Endodermal cell (in vitro differentiated cells): ENCODE data around the gene SMIM10. TPM values are rescaled to one million over a fixed set of nuclear protein-coding genes. Genes with fewer than 3 reads are reported as not detected.
"Not testable (repeated sequence)": the region's sequence is repeated elsewhere in the genome, so short reads cannot be mapped to it uniquely, and the experiment has no call there.

Experiments
- DNase-seq: peaks from one replicate; pipeline ENCODE4 v3.0.0-alpha.2; 2017
- H3K27ac ChIP-seq: 2 replicates; pipeline ENCODE4 v1.5.1; 2013; ENCODE audit warnings: mild to moderate bottlenecking, low read depth, low read length, moderate library complexity
- H3K27me3 ChIP-seq: 2 replicates; pipeline ENCODE4 v1.6.1; 2013; ENCODE audit warnings: mild to moderate bottlenecking, low read length, moderate library complexity; ENCODE audit not compliant: insufficient read depth, control insufficient read depth, poor library complexity, severe bottlenecking
- H3K36me3 ChIP-seq: 2 replicates; pipeline ENCODE4 v1.7.0; 2013; ENCODE audit warnings: mild to moderate bottlenecking, low read length, moderate library complexity; ENCODE audit not compliant: control insufficient read depth, insufficient read depth
- H3K4me1 ChIP-seq: one replicate; pipeline ENCODE4 v1.7.0; 2013; ENCODE audit warnings: low read length; ENCODE audit not compliant: control insufficient read depth, insufficient read depth
- H3K4me3 ChIP-seq: 2 replicates; pipeline ENCODE4 v1.5.1; 2013; ENCODE audit warnings: mild to moderate bottlenecking, low read length, moderate library complexity
- H3K9ac ChIP-seq: 2 replicates; pipeline ENCODE4 v1.6.1; 2013; ENCODE audit warnings: mild to moderate bottlenecking, low read length, moderate library complexity; ENCODE audit not compliant: poor library complexity, severe bottlenecking; ENCODE audit errors: extremely low read depth
- H3K9me3 ChIP-seq: 2 replicates; pipeline ENCODE4 v1.6.1; 2013; ENCODE audit warnings: mild to moderate bottlenecking, low read length, moderate library complexity; ENCODE audit not compliant: control insufficient read depth
- H3K27ac Mint-ChIP-seq: 2 replicates; pipeline ENCODE4 v1.8.0; 2020; ENCODE audit warnings: mixed read lengths
- H3K27me3 Mint-ChIP-seq: 2 replicates; pipeline ENCODE4 v1.8.0; 2021; ENCODE audit warnings: mild to moderate bottlenecking, mixed read lengths; ENCODE audit not compliant: insufficient read depth
- H3K36me3 Mint-ChIP-seq: 2 replicates; pipeline ENCODE4 v1.8.0; 2020; ENCODE audit warnings: low read depth, mixed read lengths
- H3K4me1 Mint-ChIP-seq: 2 replicates; pipeline ENCODE4 v1.8.0; 2020; ENCODE audit warnings: mixed read lengths
- H3K4me3 Mint-ChIP-seq: 2 replicates; pipeline ENCODE4 v1.8.0; 2020; ENCODE audit warnings: mild to moderate bottlenecking, moderate library complexity, mixed read lengths
- H3K9me3 Mint-ChIP-seq: 2 replicates; pipeline ENCODE4 v1.8.0; 2020; ENCODE audit warnings: mild to moderate bottlenecking, mixed read lengths
- WGBS, 2 experiments: methylation state at CpG; one replicate each; pipeline versions ENCODE4 v1.1.5 to v1.1.7; 2013; ENCODE audit warnings: missing lambda C conversion rate in 2 of 2, mixed read lengths in 1 of 2; ENCODE audit not compliant: insufficient coverage in 1 of 2, insufficient read length in 1 of 2; 5-methylcytosine and 5-hydroxymethylcytosine counted together
- long read RNA-seq, 4 experiments: library from polyadenylated mRNA in 2 of 4; library from RNA in 1 of 4; library from capped mRNA in 1 of 4; stranded (forward) in 3 of 4; unstranded in 1 of 4; transcript quantifications; one replicate each; pipeline ENCODE4 v2.0.0, GENCODE V29; 2020 to 2021; ENCODE audit warnings: inconsistent platforms in 1 of 4
- polyA plus RNA-seq, 2 experiments: library from polyadenylated mRNA; stranded (reverse); fragments of 50-300 nt; gene quantifications; one replicate each; pipeline ENCODE4 v1.2.3, GENCODE V29; 2013
- total RNA-seq, 2 donors: library from RNA; stranded (reverse); fragmentation: NEBNext Ultra II Directional in 1 of 2; extraction: Animal tissue kit (Norgen Biotek cat#: 25700) in 1 of 2; gene quantifications; 2 replicates in 1 of 2; 3 replicates in 1 of 2; pipeline ENCODE4 v1.2.1, GENCODE V29; 2021
- TF ChIP-seq, protein P1 (sequence below): fragments of 200-600 bp; sonication (generic); conservative IDR thresholded peaks from 2 replicates; pipeline ENCODE4 v1.5.0; 2021; ENCODE audit warnings: antibody characterized with exemption, mild to moderate bottlenecking

SMIM10 gene
- 1 to 10 TPM; 1.2 to 2.7 TPM for total RNA-seq
- polyA plus RNA-seq (2013, experiment 1 of 2): 0.46 TPM
- polyA plus RNA-seq (2013, experiment 2 of 2): 0.46 TPM
- long read RNA-seq, experiment 1, partial matches to known transcripts: 0 of 2 reads
- long read RNA-seq, experiment 1, other reads (novel, unspliced or antisense): 0 of 2 reads
- long read RNA-seq, experiment 2, partial matches to known transcripts: 0 of 3 reads
- long read RNA-seq, experiment 2, other reads (novel, unspliced or antisense): 0 of 3 reads
- long read RNA-seq, experiment 3, partial matches to known transcripts: 0 of 3 reads
- long read RNA-seq, experiment 3, other reads (novel, unspliced or antisense): 0 of 3 reads
- long read RNA-seq, experiment 4, partial matches to known transcripts: 0 of 4 reads
- long read RNA-seq, experiment 4, other reads (novel, unspliced or antisense): 0 of 4 reads

DNA sequence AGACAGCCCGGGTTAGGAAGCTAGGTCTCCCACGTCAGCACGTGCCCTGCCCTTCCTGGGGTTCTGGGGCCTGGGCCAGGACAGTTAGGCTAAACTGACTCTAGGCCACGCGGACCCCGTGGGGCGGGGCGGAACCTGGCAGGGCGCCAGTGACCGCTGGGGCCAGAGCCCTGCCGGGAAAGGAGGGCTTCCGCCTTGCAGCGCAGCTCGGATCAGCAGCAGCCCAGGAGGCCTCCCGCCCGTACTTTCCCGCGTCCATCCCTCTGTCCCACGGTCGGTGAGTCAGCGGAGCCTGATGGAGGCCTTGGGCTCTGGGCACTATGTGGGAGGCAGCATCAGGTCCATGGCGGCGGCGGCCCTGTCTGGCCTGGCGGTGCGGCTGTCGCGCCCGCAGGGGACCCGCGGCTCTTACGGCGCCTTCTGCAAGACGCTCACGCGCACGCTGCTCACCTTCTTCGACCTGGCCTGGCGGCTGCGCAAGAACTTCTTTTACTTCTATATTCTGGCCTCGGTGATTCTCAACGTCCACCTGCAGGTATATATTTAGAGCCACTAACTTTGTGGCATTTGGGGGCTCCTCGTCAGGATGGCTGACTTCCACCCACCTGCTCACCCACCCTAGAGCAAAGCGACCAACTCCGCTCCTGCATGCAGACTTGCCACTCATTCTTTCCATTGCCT is at the start of gene SMIM10:
SMIM10 (plus strand) TSS at position 191 of the 681 bp plus-strand sequence; CDS start at position 296, 105 bp downstream.
- 18 to 20% methylated on average over 16 to 45 of the region's 45 CpGs for WGBS, 2 experiments
- Histone ChIP-seq H3K4me1 (no peaks in the 10 kb centered on the region), H3K27me3 (peaks cover 11% of the 10 kb centered on the region), H3K9me3 (no peaks in the 10 kb centered on the region), H3K27ac (no peak within 1 kb of the TSS), H3K4me3 (no peak within 1 kb of the TSS), H3K36me3 (no peaks in the 10 kb centered on the region), H3K9ac (no peak within 1 kb of the TSS)
- TF ChIP-seq, protein P1, sequence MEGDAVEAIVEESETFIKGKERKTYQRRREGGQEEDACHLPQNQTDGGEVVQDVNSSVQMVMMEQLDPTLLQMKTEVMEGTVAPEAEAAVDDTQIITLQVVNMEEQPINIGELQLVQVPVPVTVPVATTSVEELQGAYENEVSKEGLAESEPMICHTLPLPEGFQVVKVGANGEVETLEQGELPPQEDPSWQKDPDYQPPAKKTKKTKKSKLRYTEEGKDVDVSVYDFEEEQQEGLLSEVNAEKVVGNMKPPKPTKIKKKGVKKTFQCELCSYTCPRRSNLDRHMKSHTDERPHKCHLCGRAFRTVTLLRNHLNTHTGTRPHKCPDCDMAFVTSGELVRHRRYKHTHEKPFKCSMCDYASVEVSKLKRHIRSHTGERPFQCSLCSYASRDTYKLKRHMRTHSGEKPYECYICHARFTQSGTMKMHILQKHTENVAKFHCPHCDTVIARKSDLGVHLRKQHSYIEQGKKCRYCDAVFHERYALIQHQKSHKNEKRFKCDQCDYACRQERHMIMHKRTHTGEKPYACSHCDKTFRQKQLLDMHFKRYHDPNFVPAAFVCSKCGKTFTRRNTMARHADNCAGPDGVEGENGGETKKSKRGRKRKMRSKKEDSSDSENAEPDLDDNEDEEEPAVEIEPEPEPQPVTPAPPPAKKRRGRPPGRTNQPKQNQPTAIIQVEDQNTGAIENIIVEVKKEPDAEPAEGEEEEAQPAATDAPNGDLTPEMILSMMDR: no peak
- H3K27ac Mint-ChIP-seq: no peak within 1 kb of the TSS
- no peaks in the 10 kb centered on the region for H3K4me1 Mint-ChIP-seq
- H3K9me3 Mint-ChIP-seq: peaks cover 48% of the 10 kb centered on the region
- H3K4me3 Mint-ChIP-seq: peak within 1 kb of the TSS; percentile 55
- DNase-seq: peak; percentile 77
- peaks cover 11% of the 10 kb centered on the region for H3K27me3 Mint-ChIP-seq
- H3K36me3 Mint-ChIP-seq: no peaks in the 10 kb centered on the region

DNA sequence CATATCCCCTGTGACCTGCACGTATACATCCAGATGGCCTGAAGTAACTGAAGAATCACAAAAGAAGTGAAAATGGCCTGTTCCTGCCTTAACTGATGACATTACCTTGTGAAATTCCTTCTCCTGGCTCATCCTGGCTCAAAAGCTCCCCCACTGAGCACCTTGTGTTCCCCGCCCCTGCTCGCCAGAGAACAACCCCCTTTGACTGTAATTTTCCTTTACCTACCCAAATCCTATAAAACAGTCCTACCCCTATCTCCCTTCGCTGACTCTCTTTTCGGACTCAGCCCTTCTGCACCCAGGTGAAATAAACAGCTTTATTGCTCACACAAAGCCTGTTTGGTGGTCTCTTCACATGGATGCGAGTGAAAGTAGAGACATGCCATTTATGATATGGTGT is 44.4 kb upstream of the SMIM10 start:
- peak overlapping the region; percentile 90 for H3K27ac Mint-ChIP-seq
- H3K27ac ChIP-seq, H3K36me3 Mint-ChIP-seq, H3K4me1 ChIP-seq, H3K9me3 ChIP-seq, H3K27me3 ChIP-seq, H3K27me3 Mint-ChIP-seq, H3K36me3 ChIP-seq: not testable (repeated sequence)
- Histone ChIP-seq H3K4me3 (peak overlapping the region; percentile 70), H3K9ac (peak overlapping the region; percentile 41)
- WGBS, 2 experiments: 20 to 37% methylated on average over 1 to 6 of the region's 6 CpGs
- H3K9me3 Mint-ChIP-seq: peaks cover 77% of the 10 kb centered on the region
- H3K4me3 Mint-ChIP-seq: peak overlapping the region; percentile 32
- peaks cover 25% of the 10 kb centered on the region for H3K4me1 Mint-ChIP-seq
- DNase-seq: peak; percentile 72

DNA sequence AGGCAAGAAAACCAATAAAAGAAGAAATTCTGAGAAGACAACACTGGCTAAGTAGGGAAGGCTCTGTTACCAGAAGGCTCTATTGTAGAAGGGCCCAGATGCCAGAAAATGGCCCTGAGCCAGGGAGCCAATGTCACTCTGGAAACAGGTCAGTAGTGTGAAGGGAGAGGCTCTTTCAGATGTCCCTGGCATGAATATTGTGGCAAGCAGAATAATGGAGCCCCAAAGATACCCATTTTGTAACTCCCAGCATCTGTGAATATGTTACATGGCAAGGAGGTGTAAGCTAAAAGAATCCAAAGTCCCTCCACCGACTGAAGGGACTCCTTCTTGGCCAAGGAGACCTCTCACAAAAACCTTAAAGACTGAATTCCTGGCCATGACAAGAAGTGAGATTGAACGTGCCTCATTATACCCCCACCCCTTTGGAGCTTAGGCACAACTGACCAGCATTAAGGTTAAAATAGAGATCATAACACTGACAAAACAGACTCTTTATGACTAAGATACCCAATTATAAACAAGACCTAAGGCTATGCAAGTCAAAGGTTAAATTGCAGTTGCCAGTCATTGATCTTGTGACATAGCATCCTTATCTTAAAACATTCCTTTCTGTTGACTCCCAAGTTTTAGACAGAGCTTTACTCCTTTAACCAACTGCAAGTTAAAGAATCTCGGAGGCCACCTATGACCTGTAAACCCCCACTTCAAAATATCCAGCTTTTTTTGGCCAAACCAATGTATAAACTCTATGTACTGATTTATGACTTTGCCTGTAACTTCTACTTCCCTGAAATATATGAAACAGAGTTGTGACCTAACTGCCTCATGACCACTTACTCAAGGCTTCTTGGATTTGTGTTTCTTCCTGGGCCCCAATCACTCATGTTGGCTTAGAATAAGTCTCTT is 42.2 kb upstream of the SMIM10 start:
- no peak overlapping the region for H3K4me3 Mint-ChIP-seq
- Histone ChIP-seq H3K4me1 (no peaks in the 10 kb centered on the region), H3K27me3 (no peaks in the 10 kb centered on the region), H3K9ac (peak overlapping the region; percentile 38), H3K9me3 (peaks cover 4% of the 10 kb centered on the region), H3K27ac (no peak overlapping the region), H3K4me3 (no peak overlapping the region), H3K36me3 (no peaks in the 10 kb centered on the region)
- DNase-seq: no peak
- peak overlapping the region; percentile 85 for H3K27ac Mint-ChIP-seq
- H3K4me1 Mint-ChIP-seq: peaks cover 25% of the 10 kb centered on the region
- no peaks in the 10 kb centered on the region for H3K27me3 Mint-ChIP-seq
- H3K9me3 Mint-ChIP-seq: peaks cover 86% of the 10 kb centered on the region
- peaks cover 2% of the 10 kb centered on the region for H3K36me3 Mint-ChIP-seq
- WGBS, 2 experiments: 79 to 93% methylated on average over 2 to 3 of the region's 3 CpGs
- TF ChIP-seq, protein P1: no peak
